ENCODE data around the gene CP. TPM values are rescaled to one million over a fixed set of nuclear protein-coding genes. Genes with fewer than 3 reads are reported as not detected.
A peak's percentile ranks its signal among the peaks of the same experiment; 100 is the strongest.

The CP gene
- total RNA-seq, 3 donors from 2014 or later = 25.9 to 225 (median 30.2) TPM

DNA sequence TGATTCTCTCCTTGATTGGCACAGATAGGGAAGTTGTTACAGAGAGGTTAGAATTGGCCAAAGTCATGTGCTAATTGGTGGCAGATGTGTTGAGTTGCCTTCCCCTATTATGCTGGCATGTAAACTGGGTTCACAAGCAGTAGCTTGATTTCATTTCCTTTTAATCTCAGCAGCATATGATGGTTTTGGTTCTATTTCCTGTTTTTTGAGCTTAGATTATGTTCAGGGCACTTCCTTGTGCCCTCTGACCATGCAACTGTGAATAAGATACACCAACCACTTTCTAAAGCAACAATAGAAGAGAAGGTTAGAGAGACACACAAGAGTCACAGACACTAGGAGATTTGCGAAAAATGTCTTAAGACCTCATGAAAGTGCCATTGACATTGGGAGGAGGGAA lies 75.7 kb downstream of the CP start:
- H3K36me3 ChIP-seq = no peaks in the 10 kb centered on the region
- H3K4me1 ChIP-seq = no peaks in the 10 kb centered on the region
- no peak for DNase-seq (ENCODE audit: low spot score in 2 of 2)
- H3K9me3 ChIP-seq = no peaks in the 10 kb centered on the region
- TF ChIP-seq POLR2A (IDR thresholded peaks at IDR 0.05) = no peak
- TF ChIP-seq POLR2AphosphoS5 (IDR thresholded peaks at IDR 0.05) = no peak
- no peak for TF ChIP-seq CTCF (IDR thresholded peaks at IDR 0.05)
- no peak overlapping the region for H3K27ac ChIP-seq
- no peaks in the 10 kb centered on the region for H3K27me3 ChIP-seq
- H3K4me3 ChIP-seq = no peak overlapping the region
- intact Hi-C loops (cut with DNase I; ENCODE audit: low total_unique reads) = no loop called here

GRCh38 chr3:149145356-149145755 lies 76.3 kb downstream of the CP start:
- H3K27ac ChIP-seq = no peak overlapping the region
- H3K4me1 ChIP-seq = no peaks in the 10 kb centered on the region
- intact Hi-C loops (cut with DNase I; ENCODE audit: low total_unique reads) = no loop called here
- H3K9me3 ChIP-seq = no peaks in the 10 kb centered on the region
- no peak for TF ChIP-seq POLR2A (IDR thresholded peaks at IDR 0.05)
- TF ChIP-seq CTCF (IDR thresholded peaks at IDR 0.05) = no peak
- no peaks in the 10 kb centered on the region for H3K27me3 ChIP-seq
- no peak overlapping the region for H3K4me3 ChIP-seq
- DNase-seq (ENCODE audit: low spot score in 2 of 2) = no peak
- no peaks in the 10 kb centered on the region for H3K36me3 ChIP-seq

DNA sequence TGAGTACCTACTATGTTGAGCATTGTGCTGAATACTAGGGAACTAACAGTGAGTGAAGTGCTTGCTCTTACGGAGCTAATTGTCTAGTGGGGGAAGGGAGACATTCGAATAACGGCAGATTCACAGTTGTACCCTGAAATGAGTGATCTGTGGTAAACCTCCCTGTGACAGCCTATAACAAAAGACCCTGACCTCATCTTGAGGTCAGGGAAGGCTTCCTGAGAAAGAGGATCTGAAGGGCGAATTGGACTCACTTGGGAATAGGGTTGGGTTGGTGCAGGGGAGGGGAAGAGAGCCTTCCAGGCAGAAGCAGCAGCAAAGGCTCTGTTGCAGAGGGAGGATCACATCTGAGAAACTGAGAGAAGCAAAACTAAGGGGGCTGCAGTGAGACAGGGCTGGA lies 78.9 kb downstream of the CP start:
- H3K36me3 ChIP-seq = no peaks in the 10 kb centered on the region

DNA sequence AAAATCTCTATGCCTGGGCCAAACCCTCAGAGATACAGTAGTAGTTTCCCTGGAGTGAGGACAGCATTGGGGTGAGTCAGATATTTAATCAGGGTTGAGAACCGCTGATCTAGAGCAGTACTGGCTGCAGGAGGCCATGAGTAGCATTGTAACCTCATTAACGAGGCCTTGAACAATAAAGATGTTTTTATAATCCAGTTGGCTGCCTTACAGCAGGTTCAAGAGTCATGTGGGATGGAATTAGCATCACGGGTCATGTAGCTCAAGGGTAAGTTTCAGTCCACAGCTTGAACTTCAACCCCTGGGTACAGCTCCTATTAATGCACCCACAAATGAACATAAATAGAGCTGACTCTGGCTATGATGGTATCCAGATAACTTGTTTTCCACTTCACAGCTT lies 87.1 kb downstream of the CP start:
- H3K27me3 ChIP-seq = no peaks in the 10 kb centered on the region
- H3K27ac ChIP-seq = peak overlapping the region in 1 of 2 donors; percentile 32
- intact Hi-C loops (cut with DNase I; ENCODE audit: low total_unique reads) = no loop called here
- peaks cover 0 to 10% of the 10 kb centered on the region in 2 donors for H3K4me1 ChIP-seq
- TF ChIP-seq POLR2AphosphoS5 (IDR thresholded peaks at IDR 0.05) = no peak
- no peak for TF ChIP-seq CTCF (IDR thresholded peaks at IDR 0.05)
- no peak for TF ChIP-seq POLR2A (IDR thresholded peaks at IDR 0.05)
- H3K4me3 ChIP-seq = no peak overlapping the region
- no peaks in the 10 kb centered on the region for H3K9me3 ChIP-seq
- no peaks in the 10 kb centered on the region for H3K36me3 ChIP-seq
- no peak for DNase-seq (ENCODE audit: low spot score in 2 of 2)

More for the DNA sequence above, 78.9 kb downstream of the CP start:
- no peaks in the 10 kb centered on the region for H3K4me1 ChIP-seq
- TF ChIP-seq CTCF (IDR thresholded peaks at IDR 0.05) = no peak
- no peak for TF ChIP-seq POLR2A (IDR thresholded peaks at IDR 0.05)
- TF ChIP-seq POLR2AphosphoS5 (IDR thresholded peaks at IDR 0.05) = no peak
- intact Hi-C loops (cut with DNase I; ENCODE audit: low total_unique reads) = no loop called here
- H3K4me3 ChIP-seq = no peak overlapping the region
- no peaks in the 10 kb centered on the region for H3K9me3 ChIP-seq
- no peaks in the 10 kb centered on the region for H3K27me3 ChIP-seq
- H3K27ac ChIP-seq = no peak overlapping the region
- no peak for DNase-seq (ENCODE audit: low spot score in 2 of 2)

DNA sequence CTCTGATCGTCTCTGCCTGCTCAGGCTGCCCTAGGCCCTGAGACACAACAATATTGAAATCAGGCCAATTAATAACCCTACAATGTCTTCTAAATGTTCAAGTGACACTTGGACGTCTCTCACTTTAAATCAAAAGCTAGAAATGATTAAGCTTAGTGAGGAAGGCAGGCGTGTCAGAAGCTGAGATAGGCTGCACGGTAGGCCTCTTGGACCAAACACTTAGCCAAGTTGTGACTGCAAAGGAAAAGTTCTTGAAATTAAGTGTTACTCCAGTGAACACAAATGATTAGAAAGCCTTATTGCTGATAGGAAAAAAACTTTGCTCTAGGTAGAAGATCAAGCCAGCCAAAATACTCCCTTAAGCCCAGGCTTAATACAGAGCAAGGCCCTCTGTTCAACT lies 90.0 kb downstream of the CP start:
- no peak for DNase-seq (ENCODE audit: low spot score in 2 of 2)

More for the DNA sequence above, 90.0 kb downstream of the CP start:
- intact Hi-C loops (cut with DNase I; ENCODE audit: low total_unique reads) = no loop called here
- Histone ChIP-seq H3K9me3 (no peaks in the 10 kb centered on the region), H3K27ac (peak overlapping the region; percentile 0 to 46), H3K4me1 (peaks cover 0 to 10% of the 10 kb centered on the region in 2 donors), H3K36me3 (no peaks in the 10 kb centered on the region), H3K4me3 (no peak overlapping the region), H3K27me3 (no peaks in the 10 kb centered on the region)
- no peak for TF ChIP-seq POLR2A (IDR thresholded peaks at IDR 0.05)
- no peak for TF ChIP-seq POLR2AphosphoS5 (IDR thresholded peaks at IDR 0.05)
- no peak for TF ChIP-seq CTCF (IDR thresholded peaks at IDR 0.05)
